GM23338 (cell line): ENCODE measurements around the gene NDE1. TPM values are rescaled to one million over a fixed set of nuclear protein-coding genes. Genes with fewer than 3 reads are reported as not detected.

Source experiments
- ATAC-seq: fragments of 200-7000 bp; cut with Tn5 transposase; 3 replicates; pipeline ENCODE4 v1.9.1; 2020
- DNase-seq: peaks from one replicate; pipeline ENCODE4 v3.0.0-alpha.2; 2015; ENCODE audit warnings: low spot score
- H2AFZ ChIP-seq: fragments of 200-600 bp; sonication (generic); 2 replicates; pipeline ENCODE4 v1.8.0; 2016; ENCODE audit warnings: antibody characterized with exemption, mild to moderate bottlenecking, moderate library complexity
- H3F3A ChIP-seq: fragments of 200-600 bp; sonication (generic); replicated peaks from 2 replicates; pipeline ENCODE4 v1.8.0; 2017; ENCODE audit warnings: antibody characterized with exemption, mixed run types, low read depth
- H3K27ac ChIP-seq: fragments of 200-600 bp; sonication (generic); 2 replicates; pipeline ENCODE4 v1.6.1; 2016; ENCODE audit warnings: low read depth
- H3K27me3 ChIP-seq: fragments of 200-600 bp; sonication (generic); 2 replicates; pipeline ENCODE4 v1.8.0; 2016; ENCODE audit warnings: mild to moderate bottlenecking, mixed run types, moderate library complexity; ENCODE audit not compliant: insufficient read depth
- H3K36me3 ChIP-seq: fragments of 200-600 bp; sonication (generic); 2 replicates; pipeline ENCODE4 v1.8.0; 2016; ENCODE audit warnings: mild to moderate bottlenecking; ENCODE audit not compliant: insufficient read depth
- H3K4me1 ChIP-seq: fragments of 200-600 bp; sonication (generic); 2 replicates; pipeline ENCODE4 v1.8.0; 2016; ENCODE audit warnings: mild to moderate bottlenecking, moderate library complexity; ENCODE audit not compliant: insufficient read depth
- H3K4me2 ChIP-seq: fragments of 200-600 bp; sonication (generic); 2 replicates; pipeline ENCODE4 v1.7.1; 2017; ENCODE audit warnings: mixed run types
- H3K4me3 ChIP-seq: fragments of 200-600 bp; sonication (generic); 2 replicates; pipeline ENCODE4 v1.6.1; 2016; ENCODE audit warnings: mixed run types
- H3K79me2 ChIP-seq: fragments of 200-600 bp; sonication (generic); replicated peaks from 2 replicates; pipeline ENCODE4 v1.8.0; 2017; ENCODE audit warnings: mild to moderate bottlenecking; ENCODE audit not compliant: insufficient read depth
- H3K9me2 ChIP-seq: fragments of 200-600 bp; sonication (generic); 2 replicates; pipeline ENCODE4 v1.8.0; 2017; ENCODE audit not compliant: insufficient read depth
- H4K20me1 ChIP-seq: fragments of 200-600 bp; sonication (generic); replicated peaks from 2 replicates; pipeline ENCODE4 v1.8.0; 2017; ENCODE audit warnings: mild to moderate bottlenecking; ENCODE audit not compliant: insufficient read depth
- H3K27ac Mint-ChIP-seq: 2 replicates; pipeline ENCODE4 v1.8.0; 2020; ENCODE audit warnings: inconsistent platforms, mild to moderate bottlenecking, moderate library complexity, mixed read lengths
- H3K27me3 Mint-ChIP-seq: 3 replicates; pipeline ENCODE4 v1.8.0; 2022; ENCODE audit warnings: low read depth, mild to moderate bottlenecking, moderate library complexity, mixed read lengths, inconsistent platforms; ENCODE audit not compliant: insufficient read depth, poor library complexity
- H3K36me3 Mint-ChIP-seq: 3 replicates; pipeline ENCODE4 v1.8.0; 2021; ENCODE audit warnings: low read depth, mild to moderate bottlenecking, inconsistent platforms, moderate library complexity, mixed read lengths
- H3K4me1 Mint-ChIP-seq: 3 replicates; pipeline ENCODE4 v1.8.0; 2020; ENCODE audit warnings: mild to moderate bottlenecking, inconsistent platforms, mixed read lengths
- H3K4me3 Mint-ChIP-seq: 3 replicates; pipeline ENCODE4 v1.8.0; 2021; ENCODE audit warnings: moderate library complexity, mild to moderate bottlenecking, inconsistent platforms, mixed read lengths
- H3K9me3 Mint-ChIP-seq: 3 replicates; pipeline ENCODE4 v1.8.0; 2020; ENCODE audit warnings: moderate library complexity, mild to moderate bottlenecking, inconsistent platforms, mixed read lengths
- CREB1 ChIP-seq: fragments of 250-450 bp; sonication (Bioruptor Pico); IDR thresholded peaks from 2 replicates; pipeline ENCODE4 v1.5.0; 2020; ENCODE audit warnings: low read depth, mild to moderate bottlenecking, moderate library complexity
- EZH2 ChIP-seq: fragments of 200-600 bp; sonication (generic); IDR thresholded peaks from one replicate; pipeline ENCODE4 v1.8.0; 2017; ENCODE audit warnings: antibody characterized with exemption, mild to moderate bottlenecking, low read depth; ENCODE audit not compliant: unreplicated experiment
- EZH2phosphoT487 ChIP-seq: fragments of 200-600 bp; sonication (generic); IDR thresholded peaks from one replicate; pipeline ENCODE4 v1.8.1; 2018; ENCODE audit warnings: antibody characterized with exemption; ENCODE audit not compliant: unreplicated experiment
- JUNB ChIP-seq: IDR thresholded peaks from one replicate; pipeline ENCODE4 v1.6.1; 2016; ENCODE audit warnings: antibody characterized with exemption; ENCODE audit not compliant: unreplicated experiment
- NANOG ChIP-seq: IDR thresholded peaks from 2 replicates; pipeline ENCODE4 v1.6.1; 2016; ENCODE audit warnings: antibody characterized with exemption, borderline replicate concordance
- POLR2AphosphoS5 ChIP-seq: IDR thresholded peaks from 2 replicates; pipeline ENCODE4 v1.6.1; 2016; ENCODE audit warnings: antibody characterized with exemption, low read depth
- STAT1 ChIP-seq: IDR thresholded peaks from one replicate; pipeline ENCODE4 v1.6.1; 2016; ENCODE audit warnings: antibody characterized with exemption; ENCODE audit not compliant: unreplicated experiment
- ZNF114 ChIP-seq: fragments of 250-450 bp; sonication (Bioruptor Pico); IDR thresholded peaks from 2 replicates; pipeline ENCODE4 v1.5.0; 2020; ENCODE audit warnings: mild to moderate bottlenecking, moderate library complexity
- ZNF331 ChIP-seq: fragments of 250-450 bp; sonication (Bioruptor Pico); IDR thresholded peaks from 2 replicates; pipeline ENCODE4 v1.5.0; 2020; ENCODE audit warnings: low read depth, mild to moderate bottlenecking, moderate library complexity
- polyA plus RNA-seq: library from polyadenylated mRNA; unstranded; fragments of >200 nt; fragmentation: Nextera tagmentation; extraction: Ambion mirVana; gene quantifications from 2 replicates; pipeline ENCODE4 v1.2.1, GENCODE V29; 2016
- total RNA-seq: library from RNA; depleted of rRNA; stranded (reverse); fragments of >200 nt; shearing (Covaris generic); gene quantifications from 2 replicates; pipeline ENCODE4 v1.2.3, GENCODE V29; 2014
- TF ChIP-seq, protein P1 (sequence below), 2 experiments: fragments of 200-600 bp in 1 of 2; sonication (generic) in 1 of 2; conservative IDR thresholded peaks; 2 replicates each; pipeline versions ENCODE4 v1.5.1 to v1.6.1; 2016 to 2017; ENCODE audit warnings: antibody characterized with exemption in 2 of 2, low read depth in 2 of 2, mild to moderate bottlenecking in 2 of 2, moderate library complexity in 1 of 2
- TF ChIP-seq, protein P2 (sequence below): fragments of 250-450 bp; sonication (Bioruptor Pico); IDR thresholded peaks from 2 replicates; pipeline ENCODE4 v1.5.0; 2020; ENCODE audit warnings: mild to moderate bottlenecking, moderate library complexity
- TF ChIP-seq, protein P3 (sequence below): IDR thresholded peaks from 2 replicates; pipeline ENCODE4 v1.6.1; 2016; ENCODE audit warnings: antibody characterized with exemption
- TF ChIP-seq, protein P4 (sequence below): IDR thresholded peaks from one replicate; pipeline ENCODE4 v1.6.1; 2018; ENCODE audit warnings: antibody characterized with exemption; ENCODE audit not compliant: unreplicated experiment

Gene NDE1
- total and polyA plus RNA-seq, 2 experiments from 2014 or later: 13.0 to 22.9 TPM

DNA sequence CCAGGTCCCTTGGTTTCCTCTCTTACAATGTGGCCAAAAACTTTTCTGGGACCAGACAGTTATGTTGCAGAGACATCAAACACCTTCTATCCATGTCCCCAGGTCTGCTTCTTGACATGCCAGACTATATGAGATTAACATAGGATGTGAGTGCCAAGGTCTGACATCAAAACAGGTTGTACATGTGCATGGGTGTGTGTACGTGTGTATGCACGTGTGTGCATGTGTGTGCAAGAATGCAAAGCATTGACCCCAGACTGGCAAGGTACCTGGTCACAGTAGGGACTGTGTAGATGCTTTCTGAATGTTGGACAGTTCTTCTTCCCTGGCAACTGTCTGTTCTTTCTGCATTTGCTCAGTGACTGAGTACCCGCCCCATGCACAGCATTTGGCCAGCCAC lies 85.6 kb downstream of the NDE1 start:
- Mint-ChIP-seq H3K27me3 (peaks cover 3% of the 10 kb centered on the region), H3K9me3 (no peaks in the 10 kb centered on the region; the same call in 2 of the 3 replicates), H3K27ac (no peak overlapping the region), H3K4me3 (no peak overlapping the region), H3K4me1 (peaks cover 5% of the 10 kb centered on the region), H3K36me3 (no peaks in the 10 kb centered on the region)
- no peak overlapping the region for H2AFZ ChIP-seq
- no peak overlapping the region for H3K4me2 ChIP-seq
- DNase-seq: no peak
- no peak overlapping the region for H3K4me3 ChIP-seq
- H3K9me2 ChIP-seq: no peaks in the 10 kb centered on the region
- no peak overlapping the region for H3K27ac ChIP-seq
- no peaks in the 10 kb centered on the region for H3K79me2 ChIP-seq
- no peaks in the 10 kb centered on the region for H3K27me3 ChIP-seq
- no peaks in the 10 kb centered on the region for H4K20me1 ChIP-seq
- no peaks in the 10 kb centered on the region for H3F3A ChIP-seq
- no peaks in the 10 kb centered on the region for H3K36me3 ChIP-seq
- ATAC-seq: no peak
- H3K4me1 ChIP-seq: no peaks in the 10 kb centered on the region
- TF ChIP-seq STAT1 (no peak), CREB1 (CRISPR knock-in tag) (no peak), JUNB (no peak), NANOG (no peak), POLR2AphosphoS5 (no peak), EZH2 (no peak), ZNF114 (CRISPR knock-in tag) (no peak), ZNF331 (CRISPR knock-in tag) (no peak), EZH2phosphoT487 (no peak)
- TF ChIP-seq, protein P1, sequence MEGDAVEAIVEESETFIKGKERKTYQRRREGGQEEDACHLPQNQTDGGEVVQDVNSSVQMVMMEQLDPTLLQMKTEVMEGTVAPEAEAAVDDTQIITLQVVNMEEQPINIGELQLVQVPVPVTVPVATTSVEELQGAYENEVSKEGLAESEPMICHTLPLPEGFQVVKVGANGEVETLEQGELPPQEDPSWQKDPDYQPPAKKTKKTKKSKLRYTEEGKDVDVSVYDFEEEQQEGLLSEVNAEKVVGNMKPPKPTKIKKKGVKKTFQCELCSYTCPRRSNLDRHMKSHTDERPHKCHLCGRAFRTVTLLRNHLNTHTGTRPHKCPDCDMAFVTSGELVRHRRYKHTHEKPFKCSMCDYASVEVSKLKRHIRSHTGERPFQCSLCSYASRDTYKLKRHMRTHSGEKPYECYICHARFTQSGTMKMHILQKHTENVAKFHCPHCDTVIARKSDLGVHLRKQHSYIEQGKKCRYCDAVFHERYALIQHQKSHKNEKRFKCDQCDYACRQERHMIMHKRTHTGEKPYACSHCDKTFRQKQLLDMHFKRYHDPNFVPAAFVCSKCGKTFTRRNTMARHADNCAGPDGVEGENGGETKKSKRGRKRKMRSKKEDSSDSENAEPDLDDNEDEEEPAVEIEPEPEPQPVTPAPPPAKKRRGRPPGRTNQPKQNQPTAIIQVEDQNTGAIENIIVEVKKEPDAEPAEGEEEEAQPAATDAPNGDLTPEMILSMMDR (conservative IDR thresholded peaks at IDR 0.05; ENCODE audit: low read depth in 2 of 2): no peak
- TF ChIP-seq, protein P2, sequence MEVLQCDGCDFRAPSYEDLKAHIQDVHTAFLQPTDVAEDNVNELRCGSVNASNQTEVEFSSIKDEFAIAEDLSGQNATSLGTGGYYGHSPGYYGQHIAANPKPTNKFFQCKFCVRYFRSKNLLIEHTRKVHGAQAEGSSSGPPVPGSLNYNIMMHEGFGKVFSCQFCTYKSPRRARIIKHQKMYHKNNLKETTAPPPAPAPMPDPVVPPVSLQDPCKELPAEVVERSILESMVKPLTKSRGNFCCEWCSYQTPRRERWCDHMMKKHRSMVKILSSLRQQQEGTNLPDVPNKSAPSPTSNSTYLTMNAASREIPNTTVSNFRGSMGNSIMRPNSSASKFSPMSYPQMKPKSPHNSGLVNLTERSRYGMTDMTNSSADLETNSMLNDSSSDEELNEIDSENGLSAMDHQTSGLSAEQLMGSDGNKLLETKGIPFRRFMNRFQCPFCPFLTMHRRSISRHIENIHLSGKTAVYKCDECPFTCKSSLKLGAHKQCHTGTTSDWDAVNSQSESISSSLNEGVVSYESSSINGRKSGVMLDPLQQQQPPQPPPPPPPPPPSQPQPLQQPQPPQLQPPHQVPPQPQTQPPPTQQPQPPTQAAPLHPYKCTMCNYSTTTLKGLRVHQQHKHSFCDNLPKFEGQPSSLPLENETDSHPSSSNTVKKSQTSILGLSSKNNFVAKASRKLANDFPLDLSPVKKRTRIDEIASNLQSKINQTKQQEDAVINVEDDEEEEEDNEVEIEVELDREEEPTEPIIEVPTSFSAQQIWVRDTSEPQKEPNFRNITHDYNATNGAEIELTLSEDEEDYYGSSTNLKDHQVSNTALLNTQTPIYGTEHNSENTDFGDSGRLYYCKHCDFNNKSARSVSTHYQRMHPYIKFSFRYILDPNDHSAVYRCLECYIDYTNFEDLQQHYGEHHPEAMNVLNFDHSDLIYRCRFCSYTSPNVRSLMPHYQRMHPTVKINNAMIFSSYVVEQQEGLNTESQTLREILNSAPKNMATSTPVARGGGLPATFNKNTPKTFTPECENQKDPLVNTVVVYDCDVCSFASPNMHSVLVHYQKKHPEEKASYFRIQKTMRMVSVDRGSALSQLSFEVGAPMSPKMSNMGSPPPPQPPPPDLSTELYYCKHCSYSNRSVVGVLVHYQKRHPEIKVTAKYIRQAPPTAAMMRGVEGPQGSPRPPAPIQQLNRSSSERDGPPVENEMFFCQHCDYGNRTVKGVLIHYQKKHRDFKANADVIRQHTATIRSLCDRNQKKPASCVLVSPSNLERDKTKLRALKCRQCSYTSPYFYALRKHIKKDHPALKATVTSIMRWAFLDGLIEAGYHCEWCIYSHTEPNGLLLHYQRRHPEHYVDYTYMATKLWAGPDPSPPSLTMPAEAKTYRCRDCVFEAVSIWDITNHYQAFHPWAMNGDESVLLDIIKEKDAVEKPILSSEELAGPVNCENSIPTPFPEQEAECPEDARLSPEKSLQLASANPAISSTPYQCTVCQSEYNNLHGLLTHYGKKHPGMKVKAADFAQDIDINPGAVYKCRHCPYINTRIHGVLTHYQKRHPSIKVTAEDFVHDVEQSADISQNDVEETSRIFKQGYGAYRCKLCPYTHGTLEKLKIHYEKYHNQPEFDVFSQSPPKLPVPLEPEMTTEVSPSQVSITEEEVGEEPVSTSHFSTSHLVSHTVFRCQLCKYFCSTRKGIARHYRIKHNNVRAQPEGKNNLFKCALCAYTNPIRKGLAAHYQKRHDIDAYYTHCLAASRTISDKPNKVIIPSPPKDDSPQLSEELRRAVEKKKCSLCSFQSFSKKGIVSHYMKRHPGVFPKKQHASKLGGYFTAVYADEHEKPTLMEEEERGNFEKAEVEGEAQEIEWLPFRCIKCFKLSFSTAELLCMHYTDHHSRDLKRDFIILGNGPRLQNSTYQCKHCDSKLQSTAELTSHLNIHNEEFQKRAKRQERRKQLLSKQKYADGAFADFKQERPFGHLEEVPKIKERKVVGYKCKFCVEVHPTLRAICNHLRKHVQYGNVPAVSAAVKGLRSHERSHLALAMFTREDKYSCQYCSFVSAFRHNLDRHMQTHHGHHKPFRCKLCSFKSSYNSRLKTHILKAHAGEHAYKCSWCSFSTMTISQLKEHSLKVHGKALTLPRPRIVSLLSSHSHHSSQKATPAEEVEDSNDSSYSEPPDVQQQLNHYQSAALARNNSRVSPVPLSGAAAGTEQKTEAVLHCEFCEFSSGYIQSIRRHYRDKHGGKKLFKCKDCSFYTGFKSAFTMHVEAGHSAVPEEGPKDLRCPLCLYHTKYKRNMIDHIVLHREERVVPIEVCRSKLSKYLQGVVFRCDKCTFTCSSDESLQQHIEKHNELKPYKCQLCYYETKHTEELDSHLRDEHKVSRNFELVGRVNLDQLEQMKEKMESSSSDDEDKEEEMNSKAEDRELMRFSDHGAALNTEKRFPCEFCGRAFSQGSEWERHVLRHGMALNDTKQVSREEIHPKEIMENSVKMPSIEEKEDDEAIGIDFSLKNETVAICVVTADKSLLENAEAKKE (CRISPR knock-in tag): no peak
- TF ChIP-seq, protein P3, sequence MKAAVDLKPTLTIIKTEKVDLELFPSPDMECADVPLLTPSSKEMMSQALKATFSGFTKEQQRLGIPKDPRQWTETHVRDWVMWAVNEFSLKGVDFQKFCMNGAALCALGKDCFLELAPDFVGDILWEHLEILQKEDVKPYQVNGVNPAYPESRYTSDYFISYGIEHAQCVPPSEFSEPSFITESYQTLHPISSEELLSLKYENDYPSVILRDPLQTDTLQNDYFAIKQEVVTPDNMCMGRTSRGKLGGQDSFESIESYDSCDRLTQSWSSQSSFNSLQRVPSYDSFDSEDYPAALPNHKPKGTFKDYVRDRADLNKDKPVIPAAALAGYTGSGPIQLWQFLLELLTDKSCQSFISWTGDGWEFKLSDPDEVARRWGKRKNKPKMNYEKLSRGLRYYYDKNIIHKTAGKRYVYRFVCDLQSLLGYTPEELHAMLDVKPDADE: no peak
- TF ChIP-seq, protein P4, sequence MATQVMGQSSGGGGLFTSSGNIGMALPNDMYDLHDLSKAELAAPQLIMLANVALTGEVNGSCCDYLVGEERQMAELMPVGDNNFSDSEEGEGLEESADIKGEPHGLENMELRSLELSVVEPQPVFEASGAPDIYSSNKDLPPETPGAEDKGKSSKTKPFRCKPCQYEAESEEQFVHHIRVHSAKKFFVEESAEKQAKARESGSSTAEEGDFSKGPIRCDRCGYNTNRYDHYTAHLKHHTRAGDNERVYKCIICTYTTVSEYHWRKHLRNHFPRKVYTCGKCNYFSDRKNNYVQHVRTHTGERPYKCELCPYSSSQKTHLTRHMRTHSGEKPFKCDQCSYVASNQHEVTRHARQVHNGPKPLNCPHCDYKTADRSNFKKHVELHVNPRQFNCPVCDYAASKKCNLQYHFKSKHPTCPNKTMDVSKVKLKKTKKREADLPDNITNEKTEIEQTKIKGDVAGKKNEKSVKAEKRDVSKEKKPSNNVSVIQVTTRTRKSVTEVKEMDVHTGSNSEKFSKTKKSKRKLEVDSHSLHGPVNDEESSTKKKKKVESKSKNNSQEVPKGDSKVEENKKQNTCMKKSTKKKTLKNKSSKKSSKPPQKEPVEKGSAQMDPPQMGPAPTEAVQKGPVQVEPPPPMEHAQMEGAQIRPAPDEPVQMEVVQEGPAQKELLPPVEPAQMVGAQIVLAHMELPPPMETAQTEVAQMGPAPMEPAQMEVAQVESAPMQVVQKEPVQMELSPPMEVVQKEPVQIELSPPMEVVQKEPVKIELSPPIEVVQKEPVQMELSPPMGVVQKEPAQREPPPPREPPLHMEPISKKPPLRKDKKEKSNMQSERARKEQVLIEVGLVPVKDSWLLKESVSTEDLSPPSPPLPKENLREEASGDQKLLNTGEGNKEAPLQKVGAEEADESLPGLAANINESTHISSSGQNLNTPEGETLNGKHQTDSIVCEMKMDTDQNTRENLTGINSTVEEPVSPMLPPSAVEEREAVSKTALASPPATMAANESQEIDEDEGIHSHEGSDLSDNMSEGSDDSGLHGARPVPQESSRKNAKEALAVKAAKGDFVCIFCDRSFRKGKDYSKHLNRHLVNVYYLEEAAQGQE: no peak
